Occipital lobe (tissue), 2 donors: ENCODE data around the gene RNASE7. TPM values are rescaled to one million over a fixed set of nuclear protein-coding genes. Genes with fewer than 3 reads are reported as not detected.

Experiments used
- DNase-seq: peaks from one replicate; lab custom pipeline; 2025; lab: John Stamatoyannopoulos, UW
- total RNA-seq: library from RNA; depleted of rRNA; stranded (reverse); fragments of >200 nt; gene quantifications from one replicate; pipeline ENCODE4 v1.2.3, GENCODE V29; 2014

RNASE7 gene
- total RNA-seq, 1 donor from 2014 or later: not detected

DNA sequence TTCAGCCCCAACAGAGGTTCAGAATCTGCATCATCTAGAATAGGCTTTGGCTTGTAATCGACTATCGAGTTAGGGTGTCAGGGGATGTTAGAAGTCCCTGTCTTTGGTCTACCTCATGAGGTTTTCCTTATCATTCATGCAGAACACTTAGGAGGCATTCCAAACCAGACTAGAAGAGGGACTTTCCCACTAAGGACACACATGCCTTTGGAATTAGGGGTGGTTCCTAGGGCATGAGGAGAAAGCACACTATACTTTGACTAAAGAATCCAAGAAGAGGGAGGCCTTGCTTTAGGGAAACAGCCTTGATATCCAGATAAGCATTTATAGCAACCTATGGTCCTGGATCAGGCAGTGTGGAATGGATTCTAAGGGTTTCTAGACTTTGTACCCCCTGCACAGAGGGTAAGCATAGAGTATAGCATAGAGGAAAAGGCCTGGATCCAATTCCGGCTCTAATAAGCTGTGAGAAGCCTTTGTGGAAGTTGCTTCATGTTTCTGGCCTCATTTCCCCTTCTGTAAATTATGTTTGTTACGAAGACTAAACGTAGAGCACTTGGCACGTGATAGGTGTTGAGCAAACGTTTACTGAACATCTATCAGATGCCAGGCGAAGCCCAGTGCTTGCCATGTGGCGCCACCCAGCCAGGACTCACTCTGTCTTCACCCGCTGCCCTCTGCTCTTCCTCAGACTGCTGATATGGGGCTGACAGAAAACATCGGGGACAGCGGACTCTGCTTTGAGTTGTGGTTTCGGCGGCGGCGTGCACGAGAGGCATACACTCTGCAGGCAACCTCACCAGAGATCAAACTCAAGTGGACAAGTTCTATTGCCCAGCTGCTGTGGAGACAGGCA, 43.1 kb downstream of the RNASE7 start:
- no peak for DNase-seq

DNA sequence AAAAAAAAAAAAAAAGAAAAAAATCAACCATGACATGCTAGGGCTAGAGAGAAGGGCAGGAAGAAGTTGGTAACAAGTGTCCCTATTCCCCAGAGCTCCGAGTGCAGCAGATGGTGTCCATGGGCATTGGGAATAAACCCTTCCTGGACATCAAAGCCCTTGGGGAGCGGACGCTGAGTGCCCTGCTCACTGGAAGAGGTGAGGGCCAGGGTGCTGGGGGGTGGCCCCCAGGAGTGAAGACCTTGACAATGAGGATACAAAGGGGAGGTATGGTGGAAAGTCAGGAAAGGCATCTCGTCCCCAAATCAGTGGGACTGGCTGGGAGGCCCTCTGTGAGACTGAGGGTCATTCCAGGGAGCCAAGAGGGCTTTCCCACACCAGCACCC, 44.7 kb downstream of the RNASE7 start:
- DNase-seq: no peak

DNA sequence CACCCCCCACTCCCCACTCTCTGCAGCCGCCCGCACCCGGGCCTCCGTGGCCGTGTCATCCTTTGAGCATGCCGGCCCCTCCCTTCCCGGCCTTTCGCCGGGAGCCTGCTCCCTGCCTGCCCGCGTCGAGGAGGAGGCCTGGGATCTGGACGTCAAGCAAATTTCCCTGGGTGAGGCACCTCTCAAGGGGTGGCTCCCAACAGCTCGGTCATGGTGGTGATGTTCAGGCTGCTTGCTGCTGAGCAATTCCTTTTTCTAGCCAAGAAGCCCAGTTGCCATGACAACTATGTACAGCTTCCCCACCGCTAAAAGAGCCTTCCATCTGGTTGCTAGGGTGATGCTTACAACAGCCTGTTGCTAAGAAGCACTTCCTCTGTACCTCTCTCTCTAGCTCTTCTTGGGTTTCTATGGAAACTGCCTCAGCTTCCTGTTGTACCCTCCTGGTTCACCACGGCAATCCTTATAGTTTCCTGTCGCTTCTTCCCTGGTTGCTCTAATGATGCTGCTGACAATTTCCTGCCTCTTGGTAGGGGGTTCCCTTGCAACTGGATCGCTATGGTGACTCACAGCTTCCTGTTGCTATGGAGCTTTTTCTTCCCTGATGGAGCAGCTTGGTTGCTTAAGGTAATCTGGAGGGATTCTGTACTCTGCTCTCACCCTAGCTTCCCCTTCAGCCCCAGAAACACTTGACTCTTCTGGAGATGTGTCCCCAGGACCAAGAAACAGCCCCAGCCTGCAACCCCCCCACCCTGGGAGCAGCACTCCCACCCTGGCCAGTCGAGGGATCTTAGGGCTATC, 45.3 kb downstream of the RNASE7 start:
- peak; percentile 70 for DNase-seq

DNA sequence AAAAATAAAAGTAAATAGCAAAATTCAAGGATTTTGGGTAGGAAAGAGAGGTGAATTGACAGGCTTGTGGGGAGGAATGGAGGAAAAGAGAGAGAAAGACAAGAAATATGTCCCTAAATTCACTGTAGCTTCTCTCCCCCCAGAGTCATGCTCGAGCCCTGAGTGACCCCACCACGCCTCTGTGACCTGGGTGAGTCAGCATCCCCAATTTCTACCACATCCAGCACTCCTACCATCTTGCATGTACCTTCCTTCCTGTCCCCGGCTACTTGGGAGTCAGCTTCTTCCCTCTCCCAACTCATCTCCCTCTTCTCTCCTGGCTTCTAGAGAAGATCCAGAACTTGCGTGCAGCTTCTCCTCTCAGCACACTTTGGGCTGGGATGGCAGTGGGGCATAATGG, 46.5 kb downstream of the RNASE7 start:
- DNase-seq: no peak

DNA sequence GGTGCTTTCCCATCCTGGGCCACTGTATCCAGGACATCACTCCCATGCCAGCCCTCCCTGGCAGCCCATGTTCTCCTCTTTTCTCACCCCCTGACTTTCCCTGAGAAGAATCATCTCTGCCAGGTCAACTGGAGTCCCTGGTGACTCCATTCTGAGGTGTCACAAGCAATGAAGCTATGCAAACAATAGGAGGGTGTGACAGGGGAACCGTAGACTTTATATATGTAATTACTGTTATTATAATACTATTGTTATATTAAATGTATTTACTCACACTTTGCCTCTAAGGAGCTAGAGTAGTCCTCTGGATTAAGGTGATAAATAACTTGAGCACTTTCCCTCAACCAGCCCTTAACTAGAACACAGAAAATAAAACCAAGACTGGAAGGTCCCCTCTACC, 47.1 kb downstream of the RNASE7 start:
- no peak for DNase-seq

DNA sequence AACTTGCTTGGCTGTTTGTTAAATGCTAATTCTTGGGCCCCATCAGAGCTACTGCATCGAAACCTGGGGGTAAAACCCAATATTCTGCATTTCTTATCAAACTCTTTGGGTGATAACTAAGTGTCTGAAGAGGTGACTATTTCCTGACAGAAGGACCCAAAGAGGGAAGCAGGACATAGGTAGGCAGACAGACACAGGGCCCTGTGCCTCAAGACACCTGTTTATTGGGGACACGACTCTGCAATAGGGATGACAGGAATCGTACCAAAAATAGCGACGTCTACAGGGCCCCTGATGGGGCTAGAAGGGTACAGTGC, 47.7 kb downstream of the RNASE7 start:
- no peak for DNase-seq

DNA sequence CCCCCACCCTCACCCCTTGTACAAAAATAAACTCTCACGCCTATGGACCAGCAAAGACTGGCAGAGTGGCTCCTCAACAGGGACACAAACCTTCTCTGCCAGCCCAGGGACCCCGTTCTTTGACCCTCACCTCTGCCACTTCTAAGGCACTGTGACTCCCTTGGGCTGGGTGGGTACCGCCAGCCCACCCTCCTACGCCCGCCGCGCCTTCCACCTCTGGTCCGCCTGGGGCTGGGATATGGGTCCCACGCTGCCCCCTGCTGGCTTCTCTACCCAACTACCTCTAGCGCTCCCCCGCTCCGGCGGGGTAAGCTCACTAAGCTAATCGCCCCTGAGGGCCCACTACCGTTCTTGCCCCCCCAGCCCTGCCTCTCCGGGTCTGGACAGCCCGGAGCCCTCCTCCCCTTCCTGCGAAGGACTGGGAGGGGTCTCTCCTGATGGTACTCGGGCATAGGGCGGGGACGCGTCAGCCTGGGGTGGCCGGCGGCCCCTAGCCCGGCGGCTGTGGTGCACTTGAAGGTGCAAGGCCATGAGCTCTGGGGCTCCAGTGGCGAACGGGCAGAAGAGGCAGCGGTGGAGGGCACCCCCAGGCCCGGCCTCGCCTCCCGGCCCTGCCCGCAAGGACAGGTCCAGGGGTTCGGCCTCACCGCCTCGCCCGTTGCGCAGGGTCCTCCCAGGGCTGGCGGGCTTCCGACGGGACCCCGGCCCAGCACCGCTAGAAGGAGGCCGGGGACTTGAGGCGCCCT, 48.2 kb downstream of the RNASE7 start:
- DNase-seq: no peak

DNA sequence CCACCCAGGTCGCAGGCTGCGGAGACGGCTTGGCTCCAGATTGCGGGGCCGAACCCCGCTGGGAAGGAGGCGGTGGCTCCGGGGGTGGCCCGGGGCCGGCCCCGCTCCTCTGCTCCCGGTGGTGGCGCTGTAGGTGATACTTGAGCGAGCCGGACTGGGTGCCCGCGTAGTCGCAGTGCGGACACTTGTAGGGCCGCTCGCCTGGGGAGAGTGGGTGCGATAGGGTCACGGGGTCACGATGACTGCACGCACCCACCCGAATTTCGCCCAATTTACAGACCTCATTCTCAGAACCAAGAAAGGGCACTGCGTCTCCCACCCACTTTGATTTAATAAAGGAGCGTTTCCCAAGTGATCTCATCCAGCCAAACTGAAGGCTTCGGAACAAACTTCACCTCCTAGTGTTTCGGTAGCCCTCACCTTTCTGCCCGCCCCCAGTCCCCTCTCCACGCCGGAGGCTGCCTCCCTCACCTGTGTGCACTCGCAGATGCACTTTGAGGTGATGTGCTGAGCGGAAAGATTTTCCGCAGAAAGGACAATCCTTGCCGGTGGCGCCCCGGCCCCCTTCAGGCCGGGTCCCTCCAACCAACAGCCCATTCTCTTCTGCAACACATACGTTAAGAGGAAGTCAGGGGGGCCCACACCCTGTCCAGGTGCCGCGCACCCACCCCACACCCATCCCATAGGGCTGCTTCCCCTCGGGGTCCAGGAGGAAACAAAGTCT, 48.9 kb downstream of the RNASE7 start:
- DNase-seq: no peak

DNA sequence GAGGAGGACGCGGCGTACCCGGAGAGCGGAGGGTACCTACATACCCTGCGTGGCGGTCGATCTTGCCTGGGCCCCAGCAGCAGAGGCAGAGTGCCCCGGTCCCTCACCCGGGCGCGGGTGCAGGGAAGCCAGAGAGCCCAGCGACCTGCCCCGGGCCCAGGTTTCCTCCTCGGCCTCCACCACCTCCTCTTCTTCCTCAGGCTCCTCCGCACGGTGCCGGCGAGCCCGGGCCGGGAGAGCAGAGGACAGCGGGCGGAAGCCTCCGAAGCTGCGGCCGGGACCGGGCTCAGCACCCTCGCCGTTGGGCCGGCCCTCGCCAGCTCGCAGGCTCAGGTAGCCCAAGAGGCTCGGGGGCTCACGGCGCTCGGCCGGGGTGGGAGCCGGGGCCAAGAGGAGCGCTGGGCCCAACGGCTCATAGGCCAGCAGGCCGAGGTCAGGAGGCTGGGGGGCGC, 49.7 kb downstream of the RNASE7 start:
- no peak for DNase-seq

DNA sequence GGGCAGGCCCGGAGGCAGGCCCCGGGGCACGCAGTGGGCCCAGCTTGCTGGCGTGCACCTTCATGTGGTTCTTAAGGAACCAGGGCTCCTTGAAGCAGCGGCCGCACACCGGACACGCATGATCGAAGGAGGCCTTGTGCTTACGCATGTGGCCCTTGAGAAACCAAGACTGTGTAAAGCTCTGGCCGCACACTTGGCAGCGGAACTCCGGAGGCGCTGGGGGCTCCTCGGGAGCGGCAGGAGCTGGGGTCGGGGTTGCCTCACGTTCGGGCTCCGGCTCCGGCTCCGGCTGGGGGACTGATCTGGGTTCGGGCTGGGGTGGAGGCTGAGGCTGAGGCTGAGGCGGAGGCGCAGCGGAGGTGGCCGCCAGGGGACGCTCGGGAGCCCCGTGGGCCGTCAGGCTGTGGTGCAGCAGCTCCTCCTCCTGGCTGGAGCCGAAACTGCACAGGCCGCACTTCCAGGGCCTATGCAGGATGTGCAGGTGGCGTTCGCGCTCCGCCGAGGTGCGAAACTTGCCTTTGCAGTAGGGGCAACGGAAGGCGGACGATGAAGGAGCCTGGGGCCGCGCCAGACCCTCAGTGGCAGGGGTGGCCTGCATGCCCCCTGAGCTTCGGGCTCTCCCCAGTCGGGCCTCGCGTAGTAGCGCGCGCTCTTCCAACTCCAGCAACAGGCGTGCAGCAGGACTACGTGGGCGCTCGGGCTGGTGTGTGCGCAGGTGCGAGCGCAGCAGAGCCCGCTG, 50.3 kb downstream of the RNASE7 start:
- DNase-seq: peak; percentile 64

DNA sequence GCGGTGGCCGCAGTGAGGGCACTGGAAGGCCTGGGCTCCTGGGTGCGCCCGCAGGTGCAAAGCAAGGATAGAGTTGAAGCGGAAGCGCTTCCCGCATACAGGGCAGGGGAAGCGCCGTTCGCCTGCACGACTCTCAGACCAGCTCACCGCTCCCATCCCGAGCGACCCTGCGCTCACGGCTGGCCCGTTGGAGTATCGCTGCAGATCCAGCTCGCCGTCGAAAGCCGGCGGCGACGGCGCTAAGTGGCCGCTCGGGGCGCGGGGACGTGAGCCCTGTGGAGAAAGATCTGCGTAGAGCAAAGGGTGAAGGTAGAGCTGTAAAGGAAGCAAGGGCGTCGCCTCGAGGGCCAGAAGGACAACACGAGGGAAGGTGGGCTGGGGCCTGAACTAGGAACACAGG, 50.9 kb downstream of the RNASE7 start:
- no peak for DNase-seq

Other genes with a start within 250 kb of the RNASE7 start
- 9.2 TPM for gene RNASE1, start 239.5 kb upstream of the RNASE7 start, total RNA-seq
- not detected for gene RNASE3, start 151.0 kb upstream of the RNASE7 start, total RNA-seq
- gene RNASE2, start 86.9 kb upstream of the RNASE7 start, total RNA-seq: not detected
- 29.0 TPM for gene METTL17, start 52.4 kb upstream of the RNASE7 start, total RNA-seq
- not detected for gene SLC39A2, start 43.1 kb upstream of the RNASE7 start, total RNA-seq
- 68.5 TPM for gene NDRG2, start 17.3 kb upstream of the RNASE7 start, total RNA-seq
- gene TPPP2, start 12.1 kb upstream of the RNASE7 start, total RNA-seq: not detected
- gene RNASE13, start 7.6 kb upstream of the RNASE7 start, total RNA-seq: not detected
- gene RNASE8, start 15.5 kb downstream of the RNASE7 start, total RNA-seq: not detected
- gene ARHGEF40, start 27.9 kb downstream of the RNASE7 start, total RNA-seq: 15.9 TPM
- 9.7 TPM for gene ZNF219, start 56.3 kb downstream of the RNASE7 start, total RNA-seq
- gene TMEM253, start 58.7 kb downstream of the RNASE7 start, total RNA-seq: not detected
- gene OR5AU1, start 113.7 kb downstream of the RNASE7 start, total RNA-seq: not detected
- 531 TPM for gene HNRNPC, start 227.1 kb downstream of the RNASE7 start, total RNA-seq
- gene RPGRIP1, start 237.7 kb downstream of the RNASE7 start, total RNA-seq: 0.16 TPM